NB4 (cell line): ENCODE data around the gene MAPRE2.
A peak's percentile ranks its signal among the peaks of the same experiment; 100 is the strongest.
"Not testable (repeated sequence)": the region's sequence is repeated elsewhere in the genome, so short reads cannot be mapped to it uniquely, and the experiment has no call there.

Experiments used
- DNase-seq: peaks from one replicate; pipeline ENCODE4 v3.0.0; 2010; ENCODE audit warnings: low read depth
- H3K4me3 ChIP-seq: one replicate; pipeline ENCODE4 v1.5.1; 2011; ENCODE audit warnings: mild to moderate bottlenecking, low read depth, low read length, moderate library complexity
- MYC ChIP-seq: IDR thresholded peaks from 2 replicates; pipeline ENCODE4 v1.6.1; 2011; ENCODE audit warnings: low read depth, low read length
- POLR2A ChIP-seq: IDR thresholded peaks from 2 replicates; pipeline ENCODE4 v1.6.1; 2011; ENCODE audit warnings: mild to moderate bottlenecking; ENCODE audit not compliant: insufficient read length; ENCODE audit errors: extremely low read depth
- TF ChIP-seq, protein P1 (sequence below): IDR thresholded peaks from 2 replicates; pipeline ENCODE4 v1.6.1; 2011; ENCODE audit warnings: low read depth, low read length
- TF ChIP-seq, protein P2 (sequence below): IDR thresholded peaks from one replicate; pipeline ENCODE4 v1.5.1; 2012; ENCODE audit warnings: low read depth, low read length

The MAPRE2 gene

GRCh38 chr18:35144698-35145097, 103.5 kb downstream of the MAPRE2 start:
- TF ChIP-seq POLR2A = no peak
- TF ChIP-seq MYC = no peak
- TF ChIP-seq, protein P1, sequence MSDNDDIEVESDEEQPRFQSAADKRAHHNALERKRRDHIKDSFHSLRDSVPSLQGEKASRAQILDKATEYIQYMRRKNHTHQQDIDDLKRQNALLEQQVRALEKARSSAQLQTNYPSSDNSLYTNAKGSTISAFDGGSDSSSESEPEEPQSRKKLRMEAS = no peak
- TF ChIP-seq, protein P2, sequence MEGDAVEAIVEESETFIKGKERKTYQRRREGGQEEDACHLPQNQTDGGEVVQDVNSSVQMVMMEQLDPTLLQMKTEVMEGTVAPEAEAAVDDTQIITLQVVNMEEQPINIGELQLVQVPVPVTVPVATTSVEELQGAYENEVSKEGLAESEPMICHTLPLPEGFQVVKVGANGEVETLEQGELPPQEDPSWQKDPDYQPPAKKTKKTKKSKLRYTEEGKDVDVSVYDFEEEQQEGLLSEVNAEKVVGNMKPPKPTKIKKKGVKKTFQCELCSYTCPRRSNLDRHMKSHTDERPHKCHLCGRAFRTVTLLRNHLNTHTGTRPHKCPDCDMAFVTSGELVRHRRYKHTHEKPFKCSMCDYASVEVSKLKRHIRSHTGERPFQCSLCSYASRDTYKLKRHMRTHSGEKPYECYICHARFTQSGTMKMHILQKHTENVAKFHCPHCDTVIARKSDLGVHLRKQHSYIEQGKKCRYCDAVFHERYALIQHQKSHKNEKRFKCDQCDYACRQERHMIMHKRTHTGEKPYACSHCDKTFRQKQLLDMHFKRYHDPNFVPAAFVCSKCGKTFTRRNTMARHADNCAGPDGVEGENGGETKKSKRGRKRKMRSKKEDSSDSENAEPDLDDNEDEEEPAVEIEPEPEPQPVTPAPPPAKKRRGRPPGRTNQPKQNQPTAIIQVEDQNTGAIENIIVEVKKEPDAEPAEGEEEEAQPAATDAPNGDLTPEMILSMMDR = no peak
- no peak overlapping the region for H3K4me3 ChIP-seq
- DNase-seq = no peak

- H3K4me3 ChIP-seq = not testable (repeated sequence)
Observed at GRCh38 chr18:35150195-35150594, 109.0 kb downstream of the MAPRE2 start.

GRCh38 chr18:35153609-35154272, 112.5 kb downstream of the MAPRE2 start:
- TF ChIP-seq POLR2A (no peak), MYC (no peak)
- TF ChIP-seq, protein P2 = no peak
- TF ChIP-seq, protein P1 = no peak
- H3K4me3 ChIP-seq = no peak overlapping the region
- peak; percentile 92 for DNase-seq

More at GRCh38 chr18:35150195-35150594, 109.0 kb downstream of the MAPRE2 start:
- DNase-seq = not testable (repeated sequence)

DNA sequence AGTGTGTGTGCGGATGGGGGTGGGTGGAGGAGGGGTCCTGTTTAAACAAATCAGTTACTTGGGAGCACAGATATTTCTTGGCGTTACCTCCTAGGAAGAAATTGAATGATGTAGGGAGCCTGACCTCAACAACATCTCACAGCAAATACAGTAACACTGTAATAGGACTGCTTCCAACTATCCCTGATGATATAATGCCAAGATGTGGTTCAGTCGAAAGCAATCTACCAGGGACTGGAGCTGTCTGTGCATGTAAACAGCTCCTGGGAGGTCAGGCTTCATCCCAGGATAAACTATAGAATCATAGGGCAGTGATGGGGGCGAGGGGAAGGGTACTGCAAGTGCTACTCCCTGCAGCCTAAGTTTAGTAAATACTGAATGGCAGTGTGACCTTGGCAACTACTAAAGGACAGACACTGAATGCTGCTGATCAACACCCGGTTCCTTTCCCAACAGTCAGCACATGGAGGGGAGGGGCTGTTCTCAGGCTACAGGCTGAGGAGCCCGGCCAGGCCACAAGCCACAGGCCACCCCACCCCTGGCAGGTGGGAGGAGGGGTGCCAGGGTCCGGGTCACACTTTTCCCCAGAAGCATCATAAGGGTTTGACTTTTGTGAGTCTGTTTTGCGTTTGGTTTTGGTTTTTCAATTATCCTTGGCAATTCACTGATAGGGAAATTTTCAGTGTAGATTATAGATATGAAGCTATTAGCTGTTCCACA, 114.3 kb downstream of the MAPRE2 start:
- DNase-seq = peak; percentile 54
- no peak for TF ChIP-seq MYC
- TF ChIP-seq, protein P2 = no peak
- TF ChIP-seq, protein P1 = no peak
- no peak for TF ChIP-seq POLR2A
- H3K4me3 ChIP-seq = no peak overlapping the region

GRCh38 chr18:35157181-35157580, 116.0 kb downstream of the MAPRE2 start:
- H3K4me3 ChIP-seq = no peak overlapping the region
- no peak for DNase-seq
- TF ChIP-seq MYC = no peak
- TF ChIP-seq, protein P1 = no peak
- no peak for TF ChIP-seq POLR2A
- TF ChIP-seq, protein P2 = no peak

- no peak overlapping the region for H3K4me3 ChIP-seq
- TF ChIP-seq, protein P2 = no peak
- TF ChIP-seq, protein P1 = peak; percentile 54
- peak; percentile 85 for DNase-seq
Observed at GRCh38 chr18:35158728-35159450, 117.7 kb downstream of the MAPRE2 start.
